ENCODE results near the gene SYMPK. TPM values are rescaled to one million over a fixed set of nuclear protein-coding genes. Genes with fewer than 3 reads are reported as not detected.
A peak's percentile ranks its signal among the peaks of the same experiment; 100 is the strongest.
"Not testable (repeated sequence)": the region's sequence is repeated elsewhere in the genome, so short reads cannot be mapped to it uniquely, and the experiment has no call there.

SYMPK gene
- total RNA-seq, 1 donor from 2014 or later: 131 TPM

DNA sequence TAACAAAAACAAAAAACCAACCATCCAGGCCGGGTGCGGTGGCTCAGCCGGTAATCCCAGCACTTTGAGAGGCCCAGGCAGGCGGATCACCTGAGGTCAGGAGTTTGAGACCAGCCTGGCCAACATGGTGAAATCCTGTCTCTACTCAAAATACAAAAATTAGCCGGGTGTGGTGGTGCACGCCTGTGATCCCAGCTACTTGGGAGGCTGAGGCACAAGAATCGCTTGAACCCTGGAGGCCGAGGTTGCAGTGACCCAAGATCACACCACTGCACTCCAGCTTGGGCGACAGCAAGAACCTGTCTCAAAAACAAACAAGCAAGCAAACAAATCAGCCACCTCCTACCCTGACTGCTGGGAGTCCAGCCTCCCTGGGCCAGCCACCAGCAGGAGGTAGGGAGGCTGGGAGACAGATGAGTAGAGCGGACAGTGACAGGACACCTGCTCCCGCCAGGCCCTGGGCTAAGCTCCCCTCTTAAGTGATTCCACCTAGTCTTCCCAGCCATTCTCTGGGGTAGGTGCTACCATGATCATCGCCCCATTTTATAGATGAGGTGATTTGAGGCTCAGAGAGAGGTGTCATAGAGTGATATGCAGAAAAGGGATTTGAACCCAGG is 33.1 kb upstream of the SYMPK start:
- H3K9me3 Mint-ChIP-seq; DNase-seq; H3K4me3 Mint-ChIP-seq; H3K27ac Mint-ChIP-seq; H3K27me3 Mint-ChIP-seq; intact Hi-C loops (cut with micrococcal nuclease): not testable (repeated sequence)
- Mint-ChIP-seq H3K36me3 (ENCODE audit: low read depth) (peaks cover 26% of the 10 kb centered on the region), H3K4me1 (peaks cover 12% of the 10 kb centered on the region)

GRCh38 chr19:45895519-45895972 is 32.6 kb upstream of the SYMPK start:
- no peaks in the 10 kb centered on the region for H3K9me3 Mint-ChIP-seq
- intact Hi-C loops (cut with micrococcal nuclease): no loop called here
- no peak overlapping the region for H3K27ac Mint-ChIP-seq
- peaks cover 8% of the 10 kb centered on the region for H3K4me1 Mint-ChIP-seq
- H3K36me3 Mint-ChIP-seq (ENCODE audit: low read depth): peaks cover 22% of the 10 kb centered on the region
- no peak for DNase-seq
- H3K27me3 Mint-ChIP-seq: no peaks in the 10 kb centered on the region
- no peak overlapping the region for H3K4me3 Mint-ChIP-seq

- Mint-ChIP-seq H3K4me1 (peaks cover 7% of the 10 kb centered on the region), H3K36me3 (ENCODE audit: low read depth) (peaks cover 8% of the 10 kb centered on the region), H3K27me3 (no peaks in the 10 kb centered on the region), H3K27ac (no peak overlapping the region), H3K9me3 (no peaks in the 10 kb centered on the region), H3K4me3 (no peak overlapping the region)
- no peak for DNase-seq
- intact Hi-C loops (cut with micrococcal nuclease): no loop called here
Observed at GRCh38 chr19:45890877-45891276, 27.9 kb upstream of the SYMPK start.

DNA sequence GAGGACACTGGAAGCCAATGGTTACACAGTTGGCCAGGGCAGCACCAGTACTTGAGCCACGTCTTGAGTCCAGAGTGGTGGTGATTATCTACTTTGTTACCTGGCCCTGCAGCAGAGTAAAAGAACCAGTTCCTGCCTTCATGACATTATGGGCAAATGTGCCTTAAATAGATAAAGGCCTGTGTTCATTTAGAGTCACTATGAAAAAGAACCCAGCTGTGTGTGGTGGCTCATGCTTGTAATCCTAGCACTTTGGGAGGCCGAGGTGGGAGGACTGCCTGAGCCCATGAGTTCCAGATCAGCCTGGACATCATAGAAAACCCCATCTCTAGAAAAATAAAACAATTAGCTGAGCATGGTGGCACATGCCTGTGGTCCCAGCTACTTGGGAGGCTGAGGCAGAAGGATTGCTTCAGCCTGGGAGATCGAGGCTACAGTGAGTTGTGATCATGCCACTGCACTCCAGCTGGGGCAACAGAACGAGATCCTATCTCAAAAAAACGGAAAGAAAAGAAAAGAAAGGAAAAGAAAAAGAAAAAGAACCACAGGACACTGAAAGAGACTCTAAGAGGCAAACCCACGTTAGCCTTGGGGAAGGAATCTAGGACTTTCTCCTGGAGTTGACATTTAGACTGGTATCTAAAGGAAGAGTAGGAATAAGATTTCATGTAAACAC is 26.4 kb upstream of the SYMPK start:
- Mint-ChIP-seq H3K27me3 (no peaks in the 10 kb centered on the region), H3K27ac (no peak overlapping the region), H3K9me3 (no peaks in the 10 kb centered on the region), H3K36me3 (ENCODE audit: low read depth) (peaks cover 3% of the 10 kb centered on the region), H3K4me1 (peaks cover 7% of the 10 kb centered on the region), H3K4me3 (no peak overlapping the region)
- DNase-seq: no peak
- intact Hi-C loops (cut with micrococcal nuclease): loop anchor here (10.0 kb wide), 1 partner anchor 455 kb away; the partner anchor contains the start of gene PPP5C

- DNase-seq: no peak
- intact Hi-C loops (cut with micrococcal nuclease): loop anchor here (10.0 kb wide), 1 partner anchor 458 kb away; the partner anchor contains the start of gene PPP5C
- H3K9me3 Mint-ChIP-seq: no peaks in the 10 kb centered on the region
Observed at GRCh38 chr19:45887200-45887710, 24.3 kb upstream of the SYMPK start.

GRCh38 chr19:45886427-45887199 is 23.7 kb upstream of the SYMPK start:
- Mint-ChIP-seq H3K36me3 (ENCODE audit: low read depth) (peaks cover 9% of the 10 kb centered on the region), H3K4me3 (peak overlapping the region; percentile 89), H3K27ac (peak overlapping the region; percentile 93), H3K4me1 (peaks cover 18% of the 10 kb centered on the region), H3K9me3 (no peaks in the 10 kb centered on the region), H3K27me3 (no peaks in the 10 kb centered on the region)
- peak; percentile 96 for DNase-seq
- intact Hi-C loops (cut with micrococcal nuclease): loop anchor here (1.0 to 10.0 kb wide), 9 partner anchors 16 to 458 kb away; partner anchors contain the start of genes CCDC61, MYPOP, PPP5C and QPCTL

More at GRCh38 chr19:45887200-45887710, 24.3 kb upstream of the SYMPK start:
- Mint-ChIP-seq H3K4me3 (peak overlapping the region; percentile 89), H3K4me1 (peaks cover 14% of the 10 kb centered on the region), H3K27ac (peak overlapping the region; percentile 93), H3K27me3 (no peaks in the 10 kb centered on the region), H3K36me3 (ENCODE audit: low read depth) (peaks cover 9% of the 10 kb centered on the region)

- intact Hi-C loops (cut with micrococcal nuclease): loop anchor here (1.0 to 10.0 kb wide), 9 partner anchors 17 to 459 kb away; partner anchors contain the start of genes CCDC61, MYPOP, PPP5C and QPCTL
- Mint-ChIP-seq H3K9me3 (no peaks in the 10 kb centered on the region), H3K4me1 (peaks cover 25% of the 10 kb centered on the region), H3K4me3 (peak within 1 kb of the TSS; percentile 89), H3K36me3 (ENCODE audit: low read depth) (peaks cover 9% of the 10 kb centered on the region), H3K27me3 (no peaks in the 10 kb centered on the region), H3K27ac (peak within 1 kb of the TSS; percentile 93)
- peak; percentile 97 for DNase-seq
Observed at GRCh38 chr19:45885556-45886426, 22.8 kb upstream of the SYMPK start, which contains the start of gene IRF2BP1. Gene IRF2BP1 (minus strand): TSS chr19:45886141. CDS start chr19:45885774, 367 bp downstream.

DNA sequence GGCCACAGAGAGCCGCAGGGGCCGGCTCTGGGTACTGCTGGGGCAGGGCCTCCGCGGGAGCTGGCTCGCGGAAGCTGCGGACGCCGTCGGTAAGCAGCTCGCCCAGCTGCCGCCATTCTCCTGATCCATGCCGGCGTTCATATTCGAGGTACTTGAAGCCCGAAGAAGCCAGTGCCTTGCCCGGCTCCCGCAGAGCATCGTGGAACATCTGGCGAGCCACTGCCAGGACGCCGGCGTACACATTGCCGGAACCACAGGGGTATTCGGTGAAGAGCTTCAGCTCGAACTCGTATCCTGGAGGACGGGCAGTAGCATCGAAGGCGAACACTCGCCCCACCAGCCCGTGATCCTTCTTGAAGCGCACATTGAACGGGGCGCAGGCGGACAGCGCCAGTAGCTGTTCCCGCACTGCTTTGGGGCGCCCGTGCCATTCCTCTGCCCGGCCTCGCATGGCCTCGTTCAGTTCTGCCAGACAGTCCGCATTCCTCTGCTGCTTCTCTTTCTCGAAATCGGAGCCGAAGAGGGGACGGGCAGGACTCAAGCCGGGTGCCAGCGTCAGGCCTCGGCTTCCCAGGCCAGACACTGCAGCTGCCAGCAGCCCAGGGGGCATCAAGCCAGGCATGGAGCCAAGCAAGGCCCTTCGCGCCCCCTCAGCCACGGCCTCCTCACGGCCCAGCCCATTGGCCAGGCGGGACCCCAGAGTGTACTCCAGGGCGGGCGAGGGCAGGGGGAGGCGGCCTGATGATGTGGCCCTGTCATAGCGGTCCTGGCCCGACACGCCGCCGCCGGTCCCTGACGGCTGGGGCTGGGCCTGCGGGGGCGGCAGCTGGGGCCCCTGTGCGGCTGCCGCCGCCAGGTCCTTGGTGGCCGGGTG is 22.0 kb upstream of the SYMPK start:
- DNase-seq: peak; percentile 69
- intact Hi-C loops (cut with micrococcal nuclease): loop anchor here (10.0 kb wide), 1 partner anchor 460 kb away; the partner anchor contains the start of gene PPP5C
- H3K27me3 Mint-ChIP-seq: no peaks in the 10 kb centered on the region
- H3K9me3 Mint-ChIP-seq: no peaks in the 10 kb centered on the region
- peaks cover 25% of the 10 kb centered on the region for H3K4me1 Mint-ChIP-seq
- H3K36me3 Mint-ChIP-seq (ENCODE audit: low read depth): peaks cover 7% of the 10 kb centered on the region
- H3K4me3 Mint-ChIP-seq: peak overlapping the region; percentile 89
- H3K27ac Mint-ChIP-seq: no peak overlapping the region

DNA sequence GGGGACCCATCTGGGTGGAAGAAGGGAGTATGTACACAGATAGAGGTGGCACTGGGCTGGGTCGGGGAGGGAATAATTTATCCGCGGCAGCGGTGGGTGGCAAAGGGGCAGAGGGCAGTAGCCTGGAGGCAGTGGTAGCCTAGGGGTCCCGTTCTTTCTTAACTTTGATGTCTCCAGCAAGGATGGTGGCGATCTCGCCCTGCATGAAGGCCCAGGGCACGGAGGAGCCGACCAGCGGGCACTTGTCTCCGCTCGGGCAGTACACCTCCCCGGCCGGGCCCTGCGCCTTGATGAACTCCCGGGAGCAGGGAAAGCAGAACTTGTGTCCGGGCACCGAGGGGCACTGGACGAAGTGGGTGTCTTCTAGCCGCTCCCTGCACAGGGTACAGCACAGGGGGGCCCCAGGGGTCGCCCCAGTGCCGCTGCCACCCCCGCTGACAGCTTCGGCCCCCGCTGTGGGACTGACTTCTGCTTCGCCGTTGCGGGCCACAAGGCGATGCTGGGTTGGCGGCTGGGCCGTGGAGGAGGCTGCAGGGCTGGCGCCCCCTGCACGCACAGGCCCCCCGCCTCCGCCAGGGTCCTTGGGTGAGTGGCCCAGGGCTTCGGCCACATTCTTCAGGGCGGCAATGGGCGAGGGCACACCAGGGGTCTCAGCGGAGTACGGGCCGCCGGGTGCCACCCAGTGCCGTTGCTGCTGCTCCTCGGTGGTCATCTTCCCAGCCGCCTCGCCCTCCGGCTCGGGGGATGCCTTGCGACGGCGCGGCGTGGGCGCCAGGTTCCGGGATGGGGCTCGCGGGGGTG is 21.1 kb upstream of the SYMPK start:
- DNase-seq: no peak
- Mint-ChIP-seq H3K27me3 (no peaks in the 10 kb centered on the region), H3K9me3 (no peaks in the 10 kb centered on the region), H3K4me3 (peak overlapping the region; percentile 65), H3K27ac (no peak overlapping the region), H3K36me3 (ENCODE audit: low read depth) (peaks cover 7% of the 10 kb centered on the region), H3K4me1 (peaks cover 25% of the 10 kb centered on the region)
- intact Hi-C loops (cut with micrococcal nuclease): loop anchor here (1.0 to 10.0 kb wide), 3 partner anchors 20 to 461 kb away; partner anchors contain the start of genes FOXA3 and PPP5C

- intact Hi-C loops (cut with micrococcal nuclease): loop anchor here (1.0 to 10.0 kb wide), 3 partner anchors 19 to 461 kb away; partner anchors contain the start of genes FOXA3 and PPP5C
- Mint-ChIP-seq H3K36me3 (ENCODE audit: low read depth) (peaks cover 7% of the 10 kb centered on the region), H3K9me3 (no peaks in the 10 kb centered on the region), H3K27me3 (no peaks in the 10 kb centered on the region), H3K4me1 (peaks cover 26% of the 10 kb centered on the region), H3K27ac (peak overlapping the region; percentile 3), H3K4me3 (peak overlapping the region; percentile 65)
- no peak for DNase-seq
Observed at GRCh38 chr19:45883586-45883880, 20.6 kb upstream of the SYMPK start.
